Measurements from ENCODE around the gene AP1B1.

The AP1B1 gene

DNA sequence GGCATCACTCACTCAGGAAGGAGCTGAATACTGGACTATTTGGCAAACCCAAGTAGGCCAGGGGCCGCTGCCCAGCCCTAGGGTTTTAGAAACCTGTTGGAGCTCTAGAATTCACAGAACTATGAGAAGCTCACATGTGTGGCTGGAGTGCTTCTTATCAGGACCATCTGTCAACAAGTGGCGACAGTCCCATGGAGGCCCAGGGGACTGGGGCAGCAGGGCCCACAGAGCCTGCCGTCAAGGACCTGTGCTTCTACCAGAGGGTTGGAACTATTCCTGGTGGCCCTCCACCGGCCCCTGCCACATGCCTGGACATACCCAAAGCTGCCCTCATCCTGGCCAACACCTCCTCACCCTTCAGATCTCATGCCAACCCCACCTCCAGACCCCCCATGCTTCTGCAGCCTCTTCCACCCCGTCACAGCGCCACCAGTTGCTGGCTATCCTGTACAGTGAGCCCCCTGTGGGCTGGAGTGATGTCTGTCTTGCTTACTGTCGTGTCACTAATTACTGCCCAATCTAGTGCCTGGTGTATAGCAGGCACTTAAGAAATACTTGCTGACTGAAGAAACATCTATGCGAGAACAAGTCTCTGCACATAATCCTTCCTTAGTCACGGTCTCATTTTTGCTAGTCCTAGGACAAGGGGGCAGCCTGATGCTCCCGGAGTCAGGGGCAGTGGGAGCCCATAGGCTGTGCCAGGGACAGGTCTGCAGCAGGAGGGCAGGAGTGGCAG, 45.6 kb downstream of the AP1B1 start:
- peak; percentile 74 for DNase-seq (ENCODE audit: low read depth)
- no peak overlapping the region for H3K4me3 ChIP-seq (ENCODE audit: low read length)
- TF ChIP-seq, protein P1, sequence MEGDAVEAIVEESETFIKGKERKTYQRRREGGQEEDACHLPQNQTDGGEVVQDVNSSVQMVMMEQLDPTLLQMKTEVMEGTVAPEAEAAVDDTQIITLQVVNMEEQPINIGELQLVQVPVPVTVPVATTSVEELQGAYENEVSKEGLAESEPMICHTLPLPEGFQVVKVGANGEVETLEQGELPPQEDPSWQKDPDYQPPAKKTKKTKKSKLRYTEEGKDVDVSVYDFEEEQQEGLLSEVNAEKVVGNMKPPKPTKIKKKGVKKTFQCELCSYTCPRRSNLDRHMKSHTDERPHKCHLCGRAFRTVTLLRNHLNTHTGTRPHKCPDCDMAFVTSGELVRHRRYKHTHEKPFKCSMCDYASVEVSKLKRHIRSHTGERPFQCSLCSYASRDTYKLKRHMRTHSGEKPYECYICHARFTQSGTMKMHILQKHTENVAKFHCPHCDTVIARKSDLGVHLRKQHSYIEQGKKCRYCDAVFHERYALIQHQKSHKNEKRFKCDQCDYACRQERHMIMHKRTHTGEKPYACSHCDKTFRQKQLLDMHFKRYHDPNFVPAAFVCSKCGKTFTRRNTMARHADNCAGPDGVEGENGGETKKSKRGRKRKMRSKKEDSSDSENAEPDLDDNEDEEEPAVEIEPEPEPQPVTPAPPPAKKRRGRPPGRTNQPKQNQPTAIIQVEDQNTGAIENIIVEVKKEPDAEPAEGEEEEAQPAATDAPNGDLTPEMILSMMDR (IDR thresholded peaks at IDR 0.05; ENCODE audit: insufficient read depth, low read depth, low read length, missing control alignments): no peak

DNA sequence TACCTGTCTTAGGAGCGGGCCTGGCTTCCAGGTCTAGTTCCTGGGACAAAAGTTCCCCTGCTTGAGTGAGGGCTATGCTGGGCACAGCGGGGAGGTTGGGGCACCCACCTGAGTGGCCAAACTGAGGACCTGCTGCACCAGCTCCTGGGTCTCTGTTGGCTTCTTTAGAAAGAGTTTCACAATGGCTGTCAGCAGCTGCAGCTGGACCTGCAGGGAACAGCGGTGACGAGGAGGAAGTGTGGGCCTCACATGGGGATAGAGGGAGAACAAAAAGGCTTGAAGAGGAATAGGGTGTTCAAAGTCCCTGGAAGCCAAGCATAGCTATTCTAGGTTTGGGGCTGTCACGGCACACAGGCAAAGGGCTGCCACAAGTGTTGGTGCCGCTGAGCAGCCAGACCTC, 46.2 kb downstream of the AP1B1 start:
- TF ChIP-seq, protein P1 (IDR thresholded peaks at IDR 0.05; ENCODE audit: insufficient read depth, low read depth, low read length, missing control alignments): no peak
- DNase-seq (ENCODE audit: low read depth): no peak
- no peak overlapping the region for H3K4me3 ChIP-seq (ENCODE audit: low read length)

DNA sequence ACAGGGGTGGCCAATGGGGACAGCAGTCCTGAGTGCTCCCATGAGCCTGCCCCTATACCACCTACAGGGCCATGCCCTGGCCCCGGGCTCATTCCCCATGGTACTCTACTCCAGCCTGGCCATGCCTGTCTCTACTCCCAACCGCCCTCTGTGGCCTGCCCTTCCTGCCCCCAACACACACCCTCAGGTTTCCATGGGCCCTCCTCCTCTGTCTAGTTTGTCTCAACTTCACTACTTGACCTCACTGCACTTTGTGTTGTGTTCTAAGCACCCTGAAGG, 46.6 kb downstream of the AP1B1 start:
- H3K4me3 ChIP-seq (ENCODE audit: low read length): no peak overlapping the region
- DNase-seq (ENCODE audit: low read depth): no peak
- TF ChIP-seq, protein P1 (IDR thresholded peaks at IDR 0.05; ENCODE audit: insufficient read depth, low read depth, low read length, missing control alignments): no peak

DNA sequence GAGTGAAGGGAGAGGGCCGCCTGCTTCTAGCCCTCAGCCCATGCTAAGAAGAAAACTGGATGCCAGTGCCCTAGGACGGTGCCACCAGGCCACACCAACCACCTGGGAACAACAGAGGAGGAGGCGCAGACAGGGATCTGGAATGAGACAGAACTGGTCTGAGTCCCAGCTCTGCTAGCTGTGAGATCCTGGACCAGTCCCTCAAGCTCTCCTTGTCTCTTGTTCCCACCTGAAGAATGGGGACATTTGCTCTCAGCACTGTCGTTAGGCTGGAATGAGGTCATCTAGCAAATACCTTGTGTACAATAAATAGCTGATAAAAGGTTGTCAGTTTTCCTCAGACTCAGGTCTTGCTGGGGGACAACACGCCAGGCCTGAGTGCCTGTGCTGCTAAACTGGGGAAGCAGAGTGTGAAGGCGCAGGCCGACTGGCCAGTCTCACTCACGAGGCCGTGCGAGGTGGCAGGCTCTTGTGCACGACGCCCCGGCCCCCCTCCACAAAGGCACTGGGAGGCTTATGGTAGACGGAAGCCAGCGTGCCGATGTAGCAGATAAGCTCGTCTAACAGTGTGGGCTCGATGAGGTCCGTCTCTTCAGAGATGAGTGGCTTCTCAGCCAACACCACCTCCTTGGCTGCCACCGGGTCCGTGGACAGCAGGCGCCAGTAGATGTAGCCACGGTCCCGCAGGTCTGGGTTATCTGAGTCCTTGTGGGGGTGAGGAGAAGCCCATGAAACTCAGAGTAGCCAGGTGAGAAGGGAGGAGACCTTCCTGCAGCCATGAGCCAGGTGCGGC, 47.1 kb downstream of the AP1B1 start:
- H3K4me3 ChIP-seq (ENCODE audit: low read length): no peak overlapping the region
- TF ChIP-seq, protein P1 (IDR thresholded peaks at IDR 0.05; ENCODE audit: insufficient read depth, low read depth, low read length, missing control alignments): no peak
- no peak for DNase-seq (ENCODE audit: low read depth)

DNA sequence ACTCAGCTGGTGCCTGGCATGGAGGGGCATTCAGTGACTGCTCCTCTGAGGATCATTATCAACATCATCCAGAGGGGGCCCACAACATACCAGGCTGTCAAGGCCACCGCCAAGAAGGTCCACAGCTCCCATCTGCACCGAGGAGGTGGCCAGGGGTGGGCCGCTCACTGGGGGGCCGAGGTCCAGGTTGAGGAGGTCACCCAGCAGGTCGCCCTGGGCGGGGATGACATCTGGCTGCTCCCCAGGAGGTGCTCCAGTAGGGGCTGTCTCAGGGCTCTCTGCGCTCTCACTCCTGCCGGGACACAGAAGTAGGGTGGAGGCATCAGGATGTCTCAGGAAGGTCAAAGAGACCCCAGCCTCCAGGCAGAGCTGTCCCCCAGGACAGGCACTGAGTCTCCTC, 47.8 kb downstream of the AP1B1 start:
- no peak overlapping the region for H3K4me3 ChIP-seq (ENCODE audit: low read length)
- TF ChIP-seq, protein P1 (IDR thresholded peaks at IDR 0.05; ENCODE audit: insufficient read depth, low read depth, low read length, missing control alignments): no peak
- no peak for DNase-seq (ENCODE audit: low read depth)

DNA sequence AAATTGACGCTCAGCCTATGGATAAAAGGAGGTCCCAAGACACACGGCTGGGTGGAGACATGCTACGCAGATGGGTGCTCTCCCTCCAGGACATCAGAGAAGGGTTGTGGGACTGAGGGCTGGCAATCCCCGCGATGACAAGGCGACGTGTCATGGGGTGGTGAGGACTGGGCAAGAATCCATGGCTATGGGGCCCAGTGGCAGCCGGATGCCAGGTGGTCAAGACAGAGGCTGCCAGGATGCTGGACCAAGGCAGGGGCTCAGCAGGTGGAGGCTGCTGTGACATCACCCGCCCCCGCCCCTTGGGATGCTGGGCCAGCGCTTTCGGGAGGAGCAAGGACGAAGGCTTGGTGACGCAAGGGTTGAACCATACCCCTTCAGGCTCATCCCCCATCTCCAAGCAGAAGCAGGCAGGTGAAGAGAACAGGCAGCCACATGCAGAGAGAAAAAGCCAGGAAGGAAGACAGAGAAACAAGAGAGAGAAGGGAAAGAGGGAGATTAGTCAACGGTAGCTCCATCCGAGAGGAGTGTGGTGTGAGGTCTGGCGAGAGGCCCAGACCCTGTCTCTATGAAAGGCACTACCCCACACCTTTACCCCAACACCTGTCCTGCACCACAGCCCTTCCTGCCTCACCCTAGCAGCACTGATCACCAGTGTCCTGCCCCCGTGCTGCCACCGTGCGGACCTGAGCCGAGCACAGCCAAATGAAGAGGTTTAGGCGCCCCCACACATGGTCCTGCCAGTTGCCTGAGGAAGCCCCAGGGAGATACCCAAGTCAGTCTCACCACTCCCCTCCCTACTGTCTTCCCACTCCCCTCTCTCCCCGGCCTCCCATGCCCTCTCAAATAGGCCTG, 48.8 kb downstream of the AP1B1 start:
- peak; percentile 77 for DNase-seq (ENCODE audit: low read depth)
- no peak overlapping the region for H3K4me3 ChIP-seq (ENCODE audit: low read length)
- TF ChIP-seq, protein P1 (IDR thresholded peaks at IDR 0.05; ENCODE audit: insufficient read depth, low read depth, low read length, missing control alignments): no peak
